ENCODE data around the gene HCN2. TPM values are rescaled to one million over a fixed set of nuclear protein-coding genes. Genes with fewer than 3 reads are reported as not detected.

Gene HCN2
- total and polyA plus RNA-seq, 2 of the 13 experiments (the other 11 are each of a cell fraction or from before 2014, with no cell fraction given), result 0.01 TPM; not detected in 1

DNA sequence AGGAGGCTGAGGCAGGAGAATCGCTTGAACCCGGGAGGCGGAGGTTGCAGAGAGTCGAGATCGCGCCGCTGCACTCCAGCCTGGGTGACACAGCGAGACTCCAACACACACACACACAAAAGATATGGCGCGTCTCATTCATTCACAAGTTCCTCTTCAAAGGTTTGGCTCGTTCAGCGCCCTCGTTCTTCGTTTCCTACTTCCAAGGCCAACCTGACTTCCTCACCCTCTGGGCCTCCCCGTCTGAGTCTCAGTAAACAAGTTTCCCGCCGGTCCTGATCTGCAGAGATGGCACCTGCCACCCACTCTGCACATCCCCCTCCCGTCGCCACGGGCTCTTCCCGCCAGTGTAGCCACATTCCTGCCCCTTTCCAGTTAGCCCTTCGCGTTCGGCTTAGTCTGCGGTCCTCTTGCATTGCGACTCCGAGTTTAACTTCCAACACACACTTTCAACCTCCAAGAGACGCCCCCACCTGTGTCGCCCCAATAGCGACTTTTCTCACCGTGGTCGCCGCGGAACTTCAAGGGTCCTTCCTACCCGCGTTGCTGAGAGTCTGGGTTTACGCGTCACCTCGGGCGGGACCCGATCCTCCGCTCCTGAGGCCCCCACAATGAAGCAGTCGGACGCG lies 18.6 kb upstream of the HCN2 start (continued):
- TF ChIP-seq, protein P1, sequence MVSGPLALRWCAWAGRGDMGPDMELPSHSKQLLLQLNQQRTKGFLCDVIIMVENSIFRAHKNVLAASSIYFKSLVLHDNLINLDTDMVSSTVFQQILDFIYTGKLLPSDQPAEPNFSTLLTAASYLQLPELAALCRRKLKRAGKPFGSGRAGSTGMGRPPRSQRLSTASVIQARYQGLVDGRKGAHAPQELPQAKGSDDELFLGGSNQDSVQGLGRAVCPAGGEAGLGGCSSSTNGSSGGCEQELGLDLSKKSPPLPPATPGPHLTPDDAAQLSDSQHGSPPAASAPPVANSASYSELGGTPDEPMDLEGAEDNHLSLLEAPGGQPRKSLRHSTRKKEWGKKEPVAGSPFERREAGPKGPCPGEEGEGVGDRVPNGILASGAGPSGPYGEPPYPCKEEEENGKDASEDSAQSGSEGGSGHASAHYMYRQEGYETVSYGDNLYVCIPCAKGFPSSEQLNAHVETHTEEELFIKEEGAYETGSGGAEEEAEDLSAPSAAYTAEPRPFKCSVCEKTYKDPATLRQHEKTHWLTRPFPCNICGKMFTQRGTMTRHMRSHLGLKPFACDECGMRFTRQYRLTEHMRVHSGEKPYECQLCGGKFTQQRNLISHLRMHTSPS (CRISPR knock-in tag; IDR thresholded peaks at IDR 0.05; ENCODE audit: low read depth), result peak; percentile 62; the same call in 1 of the 2 replicates
- 0 out of 2 replicates have a peak, but pooled peaks have one; percentile 32 for TF ChIP-seq DR1 (CRISPR knock-in tag; IDR thresholded peaks at IDR 0.05)
- no peak for TF ChIP-seq YEATS2 (CRISPR knock-in tag; IDR thresholded peaks at IDR 0.05; ENCODE audit: borderline replicate concordance)
- no peak; the same call in 1 of the 2 replicates for TF ChIP-seq NR2F6 (IDR thresholded peaks at IDR 0.05)
- TF ChIP-seq NR2F6 (CRISPR knock-in tag; IDR thresholded peaks at IDR 0.05), result peak; percentile 45; the same call in 1 of the 2 replicates
- TF ChIP-seq PITX1 (CRISPR knock-in tag; IDR thresholded peaks at IDR 0.05), result peak; percentile 64
- no peak for TF ChIP-seq SYNCRIP (IDR thresholded peaks at IDR 0.05; ENCODE audit: insufficient read depth, low read depth, low read length)
- TF ChIP-seq NRL (CRISPR knock-in tag; IDR thresholded peaks at IDR 0.05; ENCODE audit: borderline replicate concordance), result peak; percentile 85; the same call in 1 of the 2 replicates
- TF ChIP-seq SAP130 (CRISPR knock-in tag; IDR thresholded peaks at IDR 0.05; ENCODE audit: low read depth), result peak; percentile 80
- TF ChIP-seq HES4 (CRISPR knock-in tag; IDR thresholded peaks at IDR 0.05; ENCODE audit: borderline replicate concordance), result no peak
- 0 out of 2 replicates have a peak, but pooled peaks have one; percentile 32 for TF ChIP-seq ZNF564 (CRISPR knock-in tag; IDR thresholded peaks at IDR 0.05)
- TF ChIP-seq RARA (CRISPR knock-in tag; IDR thresholded peaks at IDR 0.05), result peak; percentile 81
- TF ChIP-seq HNRNPLL (IDR thresholded peaks at IDR 0.05; ENCODE audit: low read depth, low read length, poor library complexity, severe bottlenecking), result peak; percentile 22
- TF ChIP-seq, protein P2, sequence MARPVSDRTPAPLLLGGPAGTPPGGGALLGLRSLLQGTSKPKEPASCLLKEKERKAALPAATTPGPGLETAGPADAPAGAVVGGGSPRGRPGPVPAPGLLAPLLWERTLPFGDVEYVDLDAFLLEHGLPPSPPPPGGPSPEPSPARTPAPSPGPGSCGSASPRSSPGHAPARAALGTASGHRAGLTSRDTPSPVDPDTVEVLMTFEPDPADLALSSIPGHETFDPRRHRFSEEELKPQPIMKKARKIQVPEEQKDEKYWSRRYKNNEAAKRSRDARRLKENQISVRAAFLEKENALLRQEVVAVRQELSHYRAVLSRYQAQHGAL (CRISPR knock-in tag; IDR thresholded peaks at IDR 0.05; ENCODE audit: not compliant biosample characterization), result peak; percentile 52
- TF ChIP-seq ZBTB1 (CRISPR knock-in tag; IDR thresholded peaks at IDR 0.05; ENCODE audit: borderline replicate concordance), result no peak
- TF ChIP-seq ZNF543 (CRISPR knock-in tag; IDR thresholded peaks at IDR 0.05), result peak; percentile 59; the same call in 1 of the 2 replicates
- TF ChIP-seq DMAP1 (CRISPR knock-in tag; IDR thresholded peaks at IDR 0.05), result peak; percentile 68; the same call in 1 of the 2 replicates
- no peak for TF ChIP-seq SMAD1 (CRISPR knock-in tag; IDR thresholded peaks at IDR 0.05; ENCODE audit: borderline replicate concordance, low read depth)
- TF ChIP-seq ZNF572 (CRISPR knock-in tag; IDR thresholded peaks at IDR 0.05), result 0 out of 2 replicates have a peak, but pooled peaks have one; percentile 59
- TF ChIP-seq MAF1 (CRISPR knock-in tag; IDR thresholded peaks at IDR 0.05; ENCODE audit: borderline replicate concordance), result no peak
- 0 out of 2 replicates have a peak, but pooled peaks have one; percentile 20 for TF ChIP-seq ZSCAN20 (CRISPR knock-in tag; IDR thresholded peaks at IDR 0.05; ENCODE audit: borderline replicate concordance)
- peak; percentile 67 for TF ChIP-seq ZBTB7B (CRISPR knock-in tag; IDR thresholded peaks at IDR 0.05)
- no peak for TF ChIP-seq FOSL2 (CRISPR knock-in tag; IDR thresholded peaks at IDR 0.05)
- TF ChIP-seq, protein P3, sequence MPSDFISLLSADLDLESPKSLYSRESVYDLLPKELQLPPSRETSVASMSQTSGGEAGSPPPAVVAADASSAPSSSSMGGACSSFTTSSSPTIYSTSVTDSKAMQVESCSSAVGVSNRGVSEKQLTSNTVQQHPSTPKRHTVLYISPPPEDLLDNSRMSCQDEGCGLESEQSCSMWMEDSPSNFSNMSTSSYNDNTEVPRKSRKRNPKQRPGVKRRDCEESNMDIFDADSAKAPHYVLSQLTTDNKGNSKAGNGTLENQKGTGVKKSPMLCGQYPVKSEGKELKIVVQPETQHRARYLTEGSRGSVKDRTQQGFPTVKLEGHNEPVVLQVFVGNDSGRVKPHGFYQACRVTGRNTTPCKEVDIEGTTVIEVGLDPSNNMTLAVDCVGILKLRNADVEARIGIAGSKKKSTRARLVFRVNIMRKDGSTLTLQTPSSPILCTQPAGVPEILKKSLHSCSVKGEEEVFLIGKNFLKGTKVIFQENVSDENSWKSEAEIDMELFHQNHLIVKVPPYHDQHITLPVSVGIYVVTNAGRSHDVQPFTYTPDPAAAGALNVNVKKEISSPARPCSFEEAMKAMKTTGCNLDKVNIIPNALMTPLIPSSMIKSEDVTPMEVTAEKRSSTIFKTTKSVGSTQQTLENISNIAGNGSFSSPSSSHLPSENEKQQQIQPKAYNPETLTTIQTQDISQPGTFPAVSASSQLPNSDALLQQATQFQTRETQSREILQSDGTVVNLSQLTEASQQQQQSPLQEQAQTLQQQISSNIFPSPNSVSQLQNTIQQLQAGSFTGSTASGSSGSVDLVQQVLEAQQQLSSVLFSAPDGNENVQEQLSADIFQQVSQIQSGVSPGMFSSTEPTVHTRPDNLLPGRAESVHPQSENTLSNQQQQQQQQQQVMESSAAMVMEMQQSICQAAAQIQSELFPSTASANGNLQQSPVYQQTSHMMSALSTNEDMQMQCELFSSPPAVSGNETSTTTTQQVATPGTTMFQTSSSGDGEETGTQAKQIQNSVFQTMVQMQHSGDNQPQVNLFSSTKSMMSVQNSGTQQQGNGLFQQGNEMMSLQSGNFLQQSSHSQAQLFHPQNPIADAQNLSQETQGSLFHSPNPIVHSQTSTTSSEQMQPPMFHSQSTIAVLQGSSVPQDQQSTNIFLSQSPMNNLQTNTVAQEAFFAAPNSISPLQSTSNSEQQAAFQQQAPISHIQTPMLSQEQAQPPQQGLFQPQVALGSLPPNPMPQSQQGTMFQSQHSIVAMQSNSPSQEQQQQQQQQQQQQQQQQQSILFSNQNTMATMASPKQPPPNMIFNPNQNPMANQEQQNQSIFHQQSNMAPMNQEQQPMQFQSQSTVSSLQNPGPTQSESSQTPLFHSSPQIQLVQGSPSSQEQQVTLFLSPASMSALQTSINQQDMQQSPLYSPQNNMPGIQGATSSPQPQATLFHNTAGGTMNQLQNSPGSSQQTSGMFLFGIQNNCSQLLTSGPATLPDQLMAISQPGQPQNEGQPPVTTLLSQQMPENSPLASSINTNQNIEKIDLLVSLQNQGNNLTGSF (CRISPR knock-in tag; IDR thresholded peaks at IDR 0.05), result 0 out of 2 replicates have a peak, but pooled peaks have one; percentile 26

Measured in HepG2 (cell line).